HG02798 (cell line): Measurements from ENCODE around the gene CDK2AP2.
"Not testable (repeated sequence)": the region's sequence is repeated elsewhere in the genome, so short reads cannot be mapped to it uniquely, and the experiment has no call there.

Experiments
- ATAC-seq: cut with Tn5 transposase; IDR thresholded peaks from one replicate; pipeline ENCODE4 v1.9.1; 2021; ENCODE audit warnings: mild to moderate bottlenecking; ENCODE audit not compliant: unreplicated experiment, poor library complexity

Gene CDK2AP2

DNA sequence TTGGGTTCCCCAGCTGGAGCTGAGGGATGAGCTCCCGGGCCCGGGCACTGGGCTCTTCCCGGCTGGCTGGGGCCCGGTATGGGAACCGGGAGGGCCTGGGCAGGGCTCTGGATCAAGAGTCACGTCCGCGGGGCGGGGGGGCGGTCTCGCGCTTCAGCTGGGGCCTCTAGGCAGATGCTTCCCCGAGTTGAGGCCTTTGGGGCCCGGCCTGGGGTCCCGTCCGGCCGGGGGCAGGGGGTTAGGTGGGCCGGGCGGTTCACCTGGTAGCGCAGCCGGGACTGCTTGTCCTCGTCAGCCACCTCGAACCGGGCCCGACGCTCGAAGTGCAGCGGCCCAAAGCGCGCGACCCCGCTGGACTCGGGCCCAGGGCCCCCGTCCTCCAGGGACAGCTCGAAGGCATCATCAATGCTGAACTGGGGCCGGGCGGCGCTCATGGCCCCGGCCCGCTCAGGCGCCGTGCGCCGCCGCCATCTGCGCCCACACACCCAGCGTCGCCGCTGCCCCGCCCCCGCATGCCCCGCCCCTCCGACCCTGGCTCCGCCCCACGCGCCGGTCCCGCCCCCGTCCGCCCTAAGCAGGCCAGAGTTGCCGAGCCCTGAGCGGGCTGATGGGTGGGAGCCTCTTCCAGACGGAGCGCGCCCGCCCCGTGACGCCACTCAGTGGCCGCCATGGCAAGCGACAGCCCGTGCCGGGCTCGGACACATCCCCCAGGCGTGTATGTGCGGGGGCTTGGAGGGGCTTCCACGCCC, 39.0 kb downstream of the CDK2AP2 start, which contains the start of gene TMEM134:
TMEM134 (minus strand) TSS at position 493 of the 749 bp plus-strand sequence; CDS start at position 434, 59 bp downstream.
- ATAC-seq: peak; percentile 79

DNA sequence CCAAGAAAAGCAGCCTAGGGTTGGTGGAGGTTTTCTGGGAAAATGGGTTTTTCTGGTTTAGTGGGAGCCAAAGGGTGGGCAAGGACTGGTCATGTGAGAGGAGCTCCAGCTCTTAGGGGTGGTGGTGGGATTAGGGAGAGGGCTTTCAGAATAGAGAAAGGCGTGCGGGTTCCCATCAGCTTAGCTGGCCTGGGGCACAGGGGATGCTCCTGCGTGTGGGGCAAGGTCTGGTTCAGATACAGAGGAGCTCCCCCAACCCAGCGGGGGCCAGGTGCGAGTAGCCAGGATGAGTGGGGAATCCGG, 39.6 kb downstream of the CDK2AP2 start:
- ATAC-seq: no peak

DNA sequence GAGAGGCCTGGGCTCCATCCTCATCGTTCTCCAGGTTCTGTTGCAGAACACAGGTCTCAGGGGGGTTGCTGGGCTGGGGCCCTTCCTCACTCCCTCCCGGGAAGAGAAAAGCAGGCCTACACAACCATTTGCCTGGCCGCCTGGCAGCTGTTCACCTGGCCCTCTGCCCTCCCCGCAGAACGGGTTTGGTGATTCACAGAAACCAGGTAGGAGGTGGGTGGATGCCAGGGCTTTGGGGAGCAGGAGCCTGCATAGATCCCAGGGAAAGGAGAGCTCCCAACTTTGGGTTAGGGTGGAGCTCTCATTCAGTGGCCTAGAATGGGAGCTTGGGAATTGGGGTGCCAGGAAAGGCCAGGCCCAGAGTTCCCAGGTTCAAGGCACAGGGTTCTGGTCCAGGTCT, 39.9 kb downstream of the CDK2AP2 start:
- ATAC-seq: no peak

GRCh38 chr11:67466962-67467771, 40.8 kb downstream of the CDK2AP2 start:
- no peak for ATAC-seq

DNA sequence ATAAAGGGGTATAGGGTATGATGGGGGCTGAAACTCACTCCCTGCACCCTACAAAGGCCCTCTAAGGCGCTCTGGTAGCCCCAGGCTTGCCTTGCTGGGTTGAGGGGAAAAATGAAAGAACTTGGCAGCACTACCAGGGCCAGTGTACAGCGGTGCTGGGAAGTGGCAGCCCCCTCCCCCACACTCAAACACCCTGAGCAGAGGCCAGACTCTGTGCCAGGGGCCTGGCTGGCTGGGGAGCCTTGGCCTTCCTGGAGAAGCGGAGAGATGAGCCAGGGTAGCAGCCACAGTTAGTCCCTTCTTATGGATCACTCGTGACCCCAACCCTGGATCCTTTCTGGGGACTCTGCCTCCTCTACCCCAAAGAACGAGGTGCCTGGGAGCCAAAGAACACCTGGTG, 41.6 kb downstream of the CDK2AP2 start:
- no peak for ATAC-seq

DNA sequence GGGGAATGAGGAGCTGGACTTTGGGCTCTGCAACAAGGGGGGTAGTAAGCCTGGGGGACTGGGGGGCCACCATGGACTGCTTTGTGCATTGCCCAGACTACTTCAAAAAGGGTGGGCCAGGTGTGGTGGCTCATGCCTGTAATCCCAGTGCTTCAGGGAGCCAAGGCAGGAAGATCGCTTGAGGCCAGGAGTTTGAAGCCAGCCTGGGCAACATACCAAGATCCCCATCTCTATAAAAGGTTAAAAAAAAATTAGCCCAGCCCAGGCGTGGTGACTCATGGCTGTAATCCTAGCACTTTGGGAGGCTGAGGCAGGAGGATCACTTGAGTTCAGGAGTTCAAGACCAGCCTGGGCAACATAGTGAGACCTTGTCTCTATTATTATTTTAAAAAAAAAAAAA, 42.4 kb downstream of the CDK2AP2 start:
- not testable (repeated sequence) for ATAC-seq

DNA sequence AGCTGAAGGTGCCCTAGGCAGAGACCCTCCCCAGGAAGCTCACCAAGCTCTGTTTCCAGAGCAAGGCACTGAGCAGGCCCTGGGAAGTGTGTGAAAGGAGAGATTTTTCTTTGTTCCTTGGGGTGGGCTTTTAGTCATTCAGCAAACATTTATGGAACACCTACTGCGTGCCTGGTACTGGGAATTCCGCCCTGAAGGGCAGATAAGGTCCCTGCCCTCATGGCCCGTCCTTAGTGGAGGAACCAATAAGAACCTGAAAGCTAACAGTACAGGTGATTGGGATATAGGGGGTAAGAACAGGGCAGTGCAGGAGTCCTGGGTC, 42.8 kb downstream of the CDK2AP2 start:
- no peak for ATAC-seq

- ATAC-seq: peak; percentile 62
These were observed 43.4 kb downstream of the CDK2AP2 start for GRCh38 chr11:67464411-67465188.

DNA sequence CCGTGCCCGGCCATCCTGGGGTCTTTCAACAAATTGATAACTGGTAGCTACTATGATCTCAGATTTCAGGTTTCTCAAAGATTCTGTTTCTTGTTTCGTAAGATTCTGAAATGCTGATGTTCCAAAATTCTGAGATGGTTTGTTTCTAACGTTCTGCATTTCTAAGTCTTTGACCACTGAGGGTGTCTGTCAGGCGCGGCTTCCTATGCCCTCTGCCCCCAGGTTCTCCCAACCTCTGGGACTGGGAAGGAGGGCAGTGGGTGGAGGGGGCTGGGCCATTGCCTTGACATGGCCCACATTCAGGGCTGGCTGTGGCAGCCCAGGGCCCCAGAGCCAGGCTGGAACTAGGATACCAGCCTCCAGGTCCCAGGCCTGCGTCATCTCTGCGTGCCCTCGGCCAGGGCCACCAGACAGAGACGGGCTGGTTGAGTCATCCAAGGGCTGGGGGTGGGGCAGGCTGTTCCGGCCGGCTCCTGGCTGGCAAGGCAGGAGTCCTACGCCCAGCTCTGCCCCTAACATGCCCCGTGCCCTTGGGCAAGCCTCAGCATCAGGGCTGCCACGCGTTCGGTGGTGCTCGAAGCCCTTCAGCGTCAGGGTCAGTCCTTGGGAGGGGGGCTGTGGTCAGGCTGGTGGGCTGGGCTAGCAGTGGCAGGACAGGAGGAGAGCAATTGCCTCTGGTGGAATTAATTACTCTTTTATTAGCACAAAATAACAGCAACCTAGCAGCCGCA, 44.1 kb downstream of the CDK2AP2 start:
- ATAC-seq: no peak

- ATAC-seq: no peak
These were observed 44.8 kb downstream of the CDK2AP2 start for GRCh38 chr11:67463186-67463585.

- no peak for ATAC-seq
These were observed 49.7 kb downstream of the CDK2AP2 start for GRCh38 chr11:67458266-67458665.

GRCh38 chr11:67457453-67457852, 50.5 kb downstream of the CDK2AP2 start:
- ATAC-seq: no peak
